GM12878 (cell line): Measurements from ENCODE around the gene ADD1. TPM values are rescaled to one million over a fixed set of nuclear protein-coding genes. Genes with fewer than 3 reads are reported as not detected.
A peak's percentile ranks its signal among the peaks of the same experiment; 100 is the strongest.
"Not testable (repeated sequence)": the region's sequence is repeated elsewhere in the genome, so short reads cannot be mapped to it uniquely, and the experiment has no call there.

Experiments used
- ATAC-seq: fragments of 200-7000 bp; cut with Tn5 transposase; 3 replicates; pipeline ENCODE4 v1.9.1; 2020; ENCODE audit warnings: mild to moderate bottlenecking, moderate library complexity
- BruUV-seq: library from RNA; stranded (reverse); fragments of 400-500 nt; replicated peaks from 2 replicates; lab custom pipeline; 2021; lab: Mats Ljungman, UMichigan
- CTCF ChIA-PET: fragments of 300-600 bp; sonication (Branson Sonifier 250); formaldehyde crosslinking; extraction: SDS; loops from one replicate; lab custom pipeline; 2021; ENCODE audit warnings: inconsistent platforms; lab: Yijun Ruan, JAX
- POLR2A ChIA-PET: fragments of 350-600 bp; formaldehyde crosslinking; extraction: SDS; loops from one replicate; lab custom pipeline; 2021; ENCODE audit warnings: inconsistent platforms; lab: Charles Lee
- RAD21 ChIA-PET: fragments of 300-600 bp; sonication (Branson Sonifier 250); formaldehyde crosslinking; loops from one replicate; lab custom pipeline; 2023; ENCODE audit warnings: antibody characterized with exemption; ENCODE audit not compliant: unreplicated experiment; lab: Charles Lee
- SMC1A ChIA-PET: fragments of 300-600 bp; sonication (Branson Sonifier 250); formaldehyde crosslinking; loops from one replicate; lab custom pipeline; 2023; ENCODE audit not compliant: unreplicated experiment, uncharacterized antibody; lab: Charles Lee
- DNase-seq: peaks from one replicate; pipeline ENCODE4 v3.0.0-alpha.2; 2011; ENCODE audit warnings: low read depth, low spot score
- FAIRE-seq: peaks from 3 replicates; lab custom pipeline; 2011; peaks lifted over from hg19 to GRCh38; lab: Jason Lieb, UNC
- H2AFZ ChIP-seq: 2 replicates; pipeline ENCODE4 v1.6.0; 2011; ENCODE audit warnings: low read depth, low read length, control low read depth; ENCODE audit not compliant: control insufficient read depth
- H3K27ac ChIP-seq: 2 replicates; pipeline ENCODE4 v1.5.1; 2011; ENCODE audit warnings: control low read depth; ENCODE audit not compliant: control insufficient read depth, insufficient read depth
- H3K27me3 ChIP-seq, 2 experiments: replicated peaks in 1 of 2; 2 replicates each; pipeline versions ENCODE4 v1.6.0 to v1.6.1; 2011; ENCODE audit warnings: low read length in 1 of 2; ENCODE audit not compliant: control insufficient read depth in 2 of 2, insufficient read depth in 2 of 2
- H3K36me3 ChIP-seq, 2 experiments: 2 replicates each; pipeline ENCODE4 v1.5.1; 2011; ENCODE audit warnings: low read length in 1 of 2; ENCODE audit not compliant: control insufficient read depth in 2 of 2, insufficient read depth in 2 of 2
- H3K4me1 ChIP-seq: 2 replicates; pipeline ENCODE4 v1.6.1; 2011; ENCODE audit warnings: mild to moderate bottlenecking, low read length, moderate library complexity, mixed read lengths; ENCODE audit not compliant: control insufficient read depth, insufficient read depth
- H3K4me2 ChIP-seq: 2 replicates; pipeline ENCODE4 v1.6.0; 2011; ENCODE audit warnings: control low read depth; ENCODE audit not compliant: control insufficient read depth, insufficient read depth
- H3K4me3 ChIP-seq: fragments of 200-600 bp; sonication (generic); 2 replicates; pipeline ENCODE4 v1.5.1; 2016
- H3K79me2 ChIP-seq: 2 replicates; pipeline ENCODE4 v1.6.0; 2011; ENCODE audit warnings: low read length; ENCODE audit not compliant: control insufficient read depth, insufficient read depth
- H3K9ac ChIP-seq: 2 replicates; pipeline ENCODE4 v1.8.0; 2011; ENCODE audit warnings: low read length, control low read depth, mixed read lengths; ENCODE audit not compliant: control insufficient read depth, insufficient read depth
- H3K9me3 ChIP-seq: replicated peaks from 3 replicates; pipeline ENCODE4 v1.5.1; 2011; ENCODE audit warnings: mild to moderate bottlenecking, low read length; ENCODE audit not compliant: control insufficient read depth, insufficient read depth
- H4K20me1 ChIP-seq: 2 replicates; pipeline ENCODE4 v1.6.0; 2011; ENCODE audit not compliant: control insufficient read depth, insufficient read depth
- CBFB ChIP-seq: IDR thresholded peaks from 2 replicates; pipeline ENCODE4 v1.6.1; 2016; ENCODE audit warnings: antibody characterized with exemption, low read depth
- CREB1 ChIP-seq: IDR thresholded peaks from 2 replicates; pipeline ENCODE4 v1.6.1; 2012; ENCODE audit warnings: low read depth, mild to moderate bottlenecking, inconsistent platforms
- SKIL ChIP-seq: fragments of 450-650 bp; IDR thresholded peaks from 2 replicates; pipeline ENCODE4 v1.6.1; 2017; ENCODE audit warnings: mild to moderate bottlenecking, low read depth, inconsistent platforms; ENCODE audit not compliant: poor library complexity, severe bottlenecking
- USF1 ChIP-seq: IDR thresholded peaks from 2 replicates; pipeline ENCODE4 v1.6.1; 2011; ENCODE audit warnings: borderline replicate concordance, low read depth, mild to moderate bottlenecking, moderate library complexity, mixed read lengths, low read length; ENCODE audit not compliant: insufficient read depth; ENCODE audit errors: extremely low read length
- WGBS: methylation state at CpG from one replicate; pipeline ENCODE4 v1.1.6; 2016; ENCODE audit warnings: low lambda C conversion rate; ENCODE audit not compliant: insufficient replicate concordance, insufficient coverage; ENCODE audit errors: missing lambda C conversion rate; 5-methylcytosine and 5-hydroxymethylcytosine counted together
- in situ Hi-C: fragments of 300-500 bp; cut with MboI; formaldehyde crosslinking; loops from 9 replicates; pipeline ENCODE4 v1.14.3; 2018; ENCODE audit warnings: mixed read lengths
- intact Hi-C: fragments of 100-400 bp; cut with micrococcal nuclease; formaldehyde crosslinking; loops from one replicate; pipeline ENCODE4 v1.14.2; 2022; ENCODE audit not compliant: unreplicated experiment
- polyA plus RNA-seq, 11 experiments: library from polyadenylated mRNA; depleted of rRNA in 4 of 11; unstranded in 6 of 11; stranded (reverse) in 5 of 11; fragments of >200 nt; fragmentation: Nextera tagmentation in 4 of 11; fragmentation: Illumina TruSeq in 1 of 11; extraction: Ambion mirVana in 4 of 11; extraction: Trizol in 1 of 11; gene quantifications; 1 replicate in 1 of 11; 2 replicates in 10 of 11; pipeline versions ENCODE4 v1.2.1 to v1.2.3, GENCODE V29; 2011 to 2016; ENCODE audit warnings: inconsistent platforms in 2 of 11, missing spikeins in 2 of 11, low read depth in 1 of 11
- total RNA-seq, 4 experiments: library from RNA; depleted of rRNA in 3 of 4; stranded (reverse); fragments of >200 nt in 3 of 4; fragmentation: Illumina TruSeq in 1 of 4; extraction: Trizol in 1 of 4; gene quantifications; 2 replicates each; pipeline versions ENCODE4 v1.2.1 to v1.2.3, GENCODE V29; 2013 to 2021
- TF ChIP-seq, protein P1 (sequence below): IDR thresholded peaks from 2 replicates; pipeline ENCODE4 v1.6.1; 2012; ENCODE audit warnings: improper control_type of control experiment, low read depth, low read length; ENCODE audit not compliant: insufficient replicate concordance

Gene ADD1
- total and polyA plus RNA-seq, 10 of the 15 experiments (the other 5 are each of a cell fraction or from before 2014, with no cell fraction given), result 21.6 to 182 (median 105) TPM

- ChIA-PET RAD21 (no interaction called here), CTCF (interaction anchor here (0.6 to 1.5 kb wide), 4 partner anchors 9 to 317 kb away, joined by 3 to 4 read pairs (median 3); no protein-coding TSS in a partner anchor), POLR2A (interaction anchor here (1.2 kb wide), 1 partner anchor 23 kb away, joined by 5 read pairs; no protein-coding TSS in a partner anchor), SMC1A (interaction anchor here (0.9 kb wide), 1 partner anchor 23 kb away, joined by 3 read pairs; no protein-coding TSS in a partner anchor)
- Histone ChIP-seq H3K4me2 (peak overlapping the region; percentile 59), H3K79me2 (peaks cover 65% of the 10 kb centered on the region), H3K36me3 (peaks cover 11 to 32% of the 10 kb centered on the region in 2 experiments), H3K9ac (no peak overlapping the region), H2AFZ (no peak overlapping the region), H3K27ac (0 out of 2 replicates have a peak overlapping the region, but pooled peaks have one; percentile 34), H3K4me1 (peaks cover 47% of the 10 kb centered on the region), H3K9me3 (no peaks in the 10 kb centered on the region; the same call in 1 of the 3 replicates), H4K20me1 (peaks cover 11% of the 10 kb centered on the region), H3K4me3 (peak overlapping the region; percentile 58; the same call in 1 of the 2 replicates), H3K27me3 (no peaks in the 10 kb centered on the region)
- no peak for TF ChIP-seq SKIL
- TF ChIP-seq, protein P1, sequence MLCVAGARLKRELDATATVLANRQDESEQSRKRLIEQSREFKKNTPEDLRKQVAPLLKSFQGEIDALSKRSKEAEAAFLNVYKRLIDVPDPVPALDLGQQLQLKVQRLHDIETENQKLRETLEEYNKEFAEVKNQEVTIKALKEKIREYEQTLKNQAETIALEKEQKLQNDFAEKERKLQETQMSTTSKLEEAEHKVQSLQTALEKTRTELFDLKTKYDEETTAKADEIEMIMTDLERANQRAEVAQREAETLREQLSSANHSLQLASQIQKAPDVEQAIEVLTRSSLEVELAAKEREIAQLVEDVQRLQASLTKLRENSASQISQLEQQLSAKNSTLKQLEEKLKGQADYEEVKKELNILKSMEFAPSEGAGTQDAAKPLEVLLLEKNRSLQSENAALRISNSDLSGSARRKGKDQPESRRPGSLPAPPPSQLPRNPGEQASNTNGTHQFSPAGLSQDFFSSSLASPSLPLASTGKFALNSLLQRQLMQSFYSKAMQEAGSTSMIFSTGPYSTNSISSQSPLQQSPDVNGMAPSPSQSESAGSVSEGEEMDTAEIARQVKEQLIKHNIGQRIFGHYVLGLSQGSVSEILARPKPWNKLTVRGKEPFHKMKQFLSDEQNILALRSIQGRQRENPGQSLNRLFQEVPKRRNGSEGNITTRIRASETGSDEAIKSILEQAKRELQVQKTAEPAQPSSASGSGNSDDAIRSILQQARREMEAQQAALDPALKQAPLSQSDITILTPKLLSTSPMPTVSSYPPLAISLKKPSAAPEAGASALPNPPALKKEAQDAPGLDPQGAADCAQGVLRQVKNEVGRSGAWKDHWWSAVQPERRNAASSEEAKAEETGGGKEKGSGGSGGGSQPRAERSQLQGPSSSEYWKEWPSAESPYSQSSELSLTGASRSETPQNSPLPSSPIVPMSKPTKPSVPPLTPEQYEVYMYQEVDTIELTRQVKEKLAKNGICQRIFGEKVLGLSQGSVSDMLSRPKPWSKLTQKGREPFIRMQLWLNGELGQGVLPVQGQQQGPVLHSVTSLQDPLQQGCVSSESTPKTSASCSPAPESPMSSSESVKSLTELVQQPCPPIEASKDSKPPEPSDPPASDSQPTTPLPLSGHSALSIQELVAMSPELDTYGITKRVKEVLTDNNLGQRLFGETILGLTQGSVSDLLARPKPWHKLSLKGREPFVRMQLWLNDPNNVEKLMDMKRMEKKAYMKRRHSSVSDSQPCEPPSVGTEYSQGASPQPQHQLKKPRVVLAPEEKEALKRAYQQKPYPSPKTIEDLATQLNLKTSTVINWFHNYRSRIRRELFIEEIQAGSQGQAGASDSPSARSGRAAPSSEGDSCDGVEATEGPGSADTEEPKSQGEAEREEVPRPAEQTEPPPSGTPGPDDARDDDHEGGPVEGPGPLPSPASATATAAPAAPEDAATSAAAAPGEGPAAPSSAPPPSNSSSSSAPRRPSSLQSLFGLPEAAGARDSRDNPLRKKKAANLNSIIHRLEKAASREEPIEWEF, result no peak
- TF ChIP-seq CREB1, result no peak
- TF ChIP-seq USF1, result no peak
- TF ChIP-seq CBFB, result no peak
- DNase-seq, result no peak
- WGBS, result over 99% methylated on average over 9 of the region's 9 CpGs
- BruUV-seq, result no TSS peak
- intact Hi-C loops, result no loop called here
- no peak for ATAC-seq
- in situ Hi-C loops, result no loop called here
- no peak for FAIRE-seq
Measured at GRCh38 chr4:2958446-2958845, 114.8 kb downstream of the ADD1 start.

DNA sequence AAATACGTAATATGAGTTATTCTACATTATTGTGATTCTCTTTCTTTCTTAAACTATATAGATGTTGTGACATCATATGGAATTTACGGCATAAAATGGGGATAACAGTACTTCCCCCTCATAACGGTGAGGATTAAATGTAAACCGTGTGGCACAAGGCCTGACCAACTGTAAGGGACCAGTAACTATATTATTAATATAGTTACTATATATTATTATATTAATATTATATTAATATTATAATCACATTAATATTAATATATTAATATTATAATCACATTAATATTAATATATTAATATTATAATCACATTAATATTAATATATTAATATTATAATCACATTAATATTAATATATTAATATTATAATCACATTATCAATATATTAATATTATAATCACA is 116.8 kb downstream of the ADD1 start:
- H3K4me1 ChIP-seq, result peaks cover 32% of the 10 kb centered on the region
- ChIA-PET SMC1A (interaction anchor here (1.1 kb wide), 1 partner anchor 197 kb away, joined by 3 read pairs; no protein-coding TSS in a partner anchor), POLR2A (interaction anchor here (0.6 to 0.7 kb wide), 2 partner anchors 16 to 211 kb away, joined by 4 read pairs; no protein-coding TSS in a partner anchor)
- peak overlapping the region; percentile 30; the same call in 1 of the 2 replicates for H3K4me3 ChIP-seq
- BruUV-seq, in situ Hi-C loops, H3K27me3 ChIP-seq, H2AFZ ChIP-seq, H3K27ac ChIP-seq, RAD21 ChIA-PET, DNase-seq, H3K9ac ChIP-seq, FAIRE-seq, CTCF ChIA-PET, H3K9me3 ChIP-seq, ATAC-seq: not testable (repeated sequence)
- H3K36me3 ChIP-seq, result peaks cover 9 to 29% of the 10 kb centered on the region in 2 experiments
- H3K79me2 ChIP-seq, result peaks cover 61% of the 10 kb centered on the region
- peaks cover 11% of the 10 kb centered on the region for H4K20me1 ChIP-seq
- 83% methylated on average over 4 of the region's 4 CpGs for WGBS
- peak overlapping the region; percentile 32 for H3K4me2 ChIP-seq
- intact Hi-C loops, result loop anchor here (5.0 kb wide), 3 partner anchors 118 to 263 kb away; partner anchors contain the start of gene ADD1
